ENCODE measurements around the gene CREBL2.
"Not testable (repeated sequence)": the region's sequence is repeated elsewhere in the genome, so short reads cannot be mapped to it uniquely, and the experiment has no call there.

Gene CREBL2

GRCh38 chr12:12635651-12636050 is 24.0 kb downstream of the CREBL2 start:
- no peak overlapping the region for H3K9ac ChIP-seq (ENCODE audit: low read length)
- H3K4me3 ChIP-seq (ENCODE audit: low read depth, low read length) = no peak overlapping the region
- no peak overlapping the region for H2BK120ac ChIP-seq (ENCODE audit: insufficient read depth, low read length, poor library complexity)
- H2AK5ac ChIP-seq (ENCODE audit: low read length) = no peak overlapping the region
- no peak overlapping the region for H4K91ac ChIP-seq (ENCODE audit: low read depth, low read length)
- no CpG with 5 or more reads among the region's 12 CpGs for WGBS (ENCODE audit: extremely low coverage, insufficient coverage, insufficient read length)
- no peak overlapping the region for H3K18ac ChIP-seq (ENCODE audit: low read length)
- no peaks in the 10 kb centered on the region for H3K27me3 ChIP-seq (ENCODE audit: insufficient read depth, low read length)
- H2AFZ ChIP-seq (ENCODE audit: insufficient read depth, low read length, poor library complexity) = no peak overlapping the region
- no peaks in the 10 kb centered on the region for H3K4me1 ChIP-seq (ENCODE audit: control insufficient read depth in 1 of 2, insufficient read depth in 2 of 2, low read length in 2 of 2)
- no peak overlapping the region for H2BK5ac ChIP-seq (ENCODE audit: low read depth, low read length, poor library complexity)
- H3K36me3 ChIP-seq (ENCODE audit: control insufficient read depth in 1 of 2, insufficient read depth in 2 of 2, low read length in 2 of 2) = peaks cover 4 to 7% of the 10 kb centered on the region in 2 experiments
- H2BK12ac ChIP-seq (ENCODE audit: low read length) = no peak overlapping the region
- no peaks in the 10 kb centered on the region for H3K79me2 ChIP-seq (ENCODE audit: control insufficient read depth, insufficient read depth, low read length, poor library complexity)
- H3K4ac ChIP-seq (ENCODE audit: low read depth, low read length) = no peak overlapping the region
- no peaks in the 10 kb centered on the region for H3K9me3 ChIP-seq (ENCODE audit: insufficient read depth, low read depth, low read length)
- H3K14ac ChIP-seq (ENCODE audit: low read length) = no peak overlapping the region
- no peaks in the 10 kb centered on the region for H3K79me1 ChIP-seq (ENCODE audit: low read length)
- no peak overlapping the region for H4K12ac ChIP-seq (ENCODE audit: low read depth, low read length)
- H4K8ac ChIP-seq (ENCODE audit: low read depth, low read length) = no peak overlapping the region
- no peak overlapping the region for H3K4me2 ChIP-seq (ENCODE audit: low read length)
- DNase-seq = no peak
- no peak overlapping the region for H3K23ac ChIP-seq (ENCODE audit: low read length)
- no peak overlapping the region for H3K27ac ChIP-seq (ENCODE audit: low read depth, low read length)

GRCh38 chr12:12636641-12637040 is 25.0 kb downstream of the CREBL2 start:
- Histone ChIP-seq H4K91ac (ENCODE audit: low read depth, low read length) (no peak overlapping the region), H3K36me3 (ENCODE audit: control insufficient read depth in 1 of 2, insufficient read depth in 2 of 2, low read length in 2 of 2) (peaks cover 6 to 7% of the 10 kb centered on the region in 2 experiments), H3K23ac (ENCODE audit: low read length) (no peak overlapping the region), H3K79me2 (ENCODE audit: control insufficient read depth, insufficient read depth, low read length, poor library complexity) (no peaks in the 10 kb centered on the region), H2BK120ac (ENCODE audit: insufficient read depth, low read length, poor library complexity) (no peak overlapping the region), H3K18ac (ENCODE audit: low read length) (no peak overlapping the region), H4K12ac (ENCODE audit: low read depth, low read length) (no peak overlapping the region), H3K79me1 (ENCODE audit: low read length) (no peaks in the 10 kb centered on the region), H2BK12ac (ENCODE audit: low read length) (no peak overlapping the region), H2BK5ac (ENCODE audit: low read depth, low read length, poor library complexity) (no peak overlapping the region), H3K9ac (ENCODE audit: low read length) (no peak overlapping the region), H2AK5ac (ENCODE audit: low read length) (no peak overlapping the region), H4K8ac (ENCODE audit: low read depth, low read length) (no peak overlapping the region), H3K4me3 (ENCODE audit: low read depth, low read length) (no peak overlapping the region), H3K14ac (ENCODE audit: low read length) (no peak overlapping the region), H3K4me1 (ENCODE audit: control insufficient read depth in 1 of 2, insufficient read depth in 2 of 2, low read length in 2 of 2) (no peaks in the 10 kb centered on the region), H3K4me2 (ENCODE audit: low read length) (no peak overlapping the region), H2AFZ (ENCODE audit: insufficient read depth, low read length, poor library complexity) (no peak overlapping the region), H3K4ac (ENCODE audit: low read depth, low read length) (no peak overlapping the region), H3K9me3 (ENCODE audit: insufficient read depth, low read depth, low read length) (no peaks in the 10 kb centered on the region), H3K27ac (ENCODE audit: low read depth, low read length) (no peak overlapping the region), H3K27me3 (ENCODE audit: insufficient read depth, low read length) (no peaks in the 10 kb centered on the region)
- DNase-seq = no peak
- WGBS (ENCODE audit: extremely low coverage, insufficient coverage, insufficient read length) = no CpG with 5 or more reads among the region's 1 CpG

- not testable (repeated sequence) for H2AFZ ChIP-seq (ENCODE audit: insufficient read depth, low read length, poor library complexity)
- no CpG with 5 or more reads among the region's 4 CpGs for WGBS (ENCODE audit: extremely low coverage, insufficient coverage, insufficient read length)
Measured at GRCh38 chr12:12639995-12640394, 28.3 kb downstream of the CREBL2 start.

GRCh38 chr12:12641650-12642049 is 30.0 kb downstream of the CREBL2 start:
- no peak overlapping the region for H3K4ac ChIP-seq (ENCODE audit: low read depth, low read length)

More at GRCh38 chr12:12639995-12640394, 28.3 kb downstream of the CREBL2 start:
- H3K9me3 ChIP-seq (ENCODE audit: insufficient read depth, low read depth, low read length); H3K79me2 ChIP-seq (ENCODE audit: control insufficient read depth, insufficient read depth, low read length, poor library complexity); H3K14ac ChIP-seq (ENCODE audit: low read length); H3K18ac ChIP-seq (ENCODE audit: low read length); H4K12ac ChIP-seq (ENCODE audit: low read depth, low read length); DNase-seq; H3K4ac ChIP-seq (ENCODE audit: low read depth, low read length); H3K4me2 ChIP-seq (ENCODE audit: low read length); H3K79me1 ChIP-seq (ENCODE audit: low read length); H4K8ac ChIP-seq (ENCODE audit: low read depth, low read length); H3K27me3 ChIP-seq (ENCODE audit: insufficient read depth, low read length); H3K9ac ChIP-seq (ENCODE audit: low read length); H3K4me1 ChIP-seq (ENCODE audit: control insufficient read depth in 1 of 2, insufficient read depth in 2 of 2, low read length in 2 of 2); H3K4me3 ChIP-seq (ENCODE audit: low read depth, low read length); H2BK5ac ChIP-seq (ENCODE audit: low read depth, low read length, poor library complexity); H3K23ac ChIP-seq (ENCODE audit: low read length); H2BK12ac ChIP-seq (ENCODE audit: low read length); H3K27ac ChIP-seq (ENCODE audit: low read depth, low read length); H2AK5ac ChIP-seq (ENCODE audit: low read length); H2BK120ac ChIP-seq (ENCODE audit: insufficient read depth, low read length, poor library complexity); H3K36me3 ChIP-seq (ENCODE audit: control insufficient read depth in 1 of 2, insufficient read depth in 2 of 2, low read length in 2 of 2); H4K91ac ChIP-seq (ENCODE audit: low read depth, low read length): not testable (repeated sequence)

More at GRCh38 chr12:12641650-12642049, 30.0 kb downstream of the CREBL2 start:
- no peak overlapping the region for H4K91ac ChIP-seq (ENCODE audit: low read depth, low read length)
- peaks cover 2% of the 10 kb centered on the region for H3K9me3 ChIP-seq (ENCODE audit: insufficient read depth, low read depth, low read length)
- H3K14ac ChIP-seq (ENCODE audit: low read length) = no peak overlapping the region
- no peak overlapping the region for H3K18ac ChIP-seq (ENCODE audit: low read length)
- no peak for DNase-seq
- H3K9ac ChIP-seq (ENCODE audit: low read length) = no peak overlapping the region
- H3K27me3 ChIP-seq (ENCODE audit: insufficient read depth, low read length) = no peaks in the 10 kb centered on the region
- H2AK5ac ChIP-seq (ENCODE audit: low read length) = no peak overlapping the region
- H3K79me1 ChIP-seq (ENCODE audit: low read length) = no peaks in the 10 kb centered on the region
- no peak overlapping the region for H4K8ac ChIP-seq (ENCODE audit: low read depth, low read length)
- H3K36me3 ChIP-seq (ENCODE audit: control insufficient read depth in 1 of 2, insufficient read depth in 2 of 2, low read length in 2 of 2) = peaks cover 7 to 8% of the 10 kb centered on the region in 2 experiments
- H2AFZ ChIP-seq (ENCODE audit: insufficient read depth, low read length, poor library complexity) = no peak overlapping the region
- no CpG with 5 or more reads among the region's 2 CpGs for whole genome bisulfite sequencing (ENCODE audit: extremely low coverage, insufficient coverage, insufficient read length)
- no peak overlapping the region for H2BK120ac ChIP-seq (ENCODE audit: insufficient read depth, low read length, poor library complexity)
- H3K27ac ChIP-seq (ENCODE audit: low read depth, low read length) = no peak overlapping the region
- no peaks in the 10 kb centered on the region for H3K79me2 ChIP-seq (ENCODE audit: control insufficient read depth, insufficient read depth, low read length, poor library complexity)
- no peak overlapping the region for H3K4me3 ChIP-seq (ENCODE audit: low read depth, low read length)
- H3K4me1 ChIP-seq (ENCODE audit: control insufficient read depth in 1 of 2, insufficient read depth in 2 of 2, low read length in 2 of 2) = no peaks in the 10 kb centered on the region
- H4K12ac ChIP-seq (ENCODE audit: low read depth, low read length) = no peak overlapping the region
- H2BK5ac ChIP-seq (ENCODE audit: low read depth, low read length, poor library complexity) = no peak overlapping the region
- no peak overlapping the region for H3K23ac ChIP-seq (ENCODE audit: low read length)
- no peak overlapping the region for H2BK12ac ChIP-seq (ENCODE audit: low read length)
- H3K4me2 ChIP-seq (ENCODE audit: low read length) = no peak overlapping the region
